HG03460 (cell line): ENCODE results near the gene EIF3A.

Source experiments
- ATAC-seq: cut with Tn5 transposase; IDR thresholded peaks from one replicate; pipeline ENCODE4 v1.9.1; 2021; ENCODE audit not compliant: unreplicated experiment

The EIF3A gene

DNA sequence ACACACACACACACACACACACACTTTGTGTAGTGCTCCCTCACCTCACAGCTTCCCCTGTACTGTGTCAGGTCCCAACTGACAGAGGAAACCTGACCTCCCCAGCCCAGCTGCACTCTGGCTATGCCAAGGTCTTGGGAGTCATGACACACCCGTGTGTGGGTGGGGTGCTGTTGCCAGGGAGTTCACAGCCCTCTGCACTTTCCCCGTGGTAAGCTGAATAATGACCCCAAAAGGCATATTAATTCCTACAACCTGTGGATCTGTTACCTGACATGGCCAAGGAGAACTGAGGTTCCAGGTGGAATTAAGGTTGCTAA is 60.0 kb downstream of the EIF3A start:
- no peak for ATAC-seq

DNA sequence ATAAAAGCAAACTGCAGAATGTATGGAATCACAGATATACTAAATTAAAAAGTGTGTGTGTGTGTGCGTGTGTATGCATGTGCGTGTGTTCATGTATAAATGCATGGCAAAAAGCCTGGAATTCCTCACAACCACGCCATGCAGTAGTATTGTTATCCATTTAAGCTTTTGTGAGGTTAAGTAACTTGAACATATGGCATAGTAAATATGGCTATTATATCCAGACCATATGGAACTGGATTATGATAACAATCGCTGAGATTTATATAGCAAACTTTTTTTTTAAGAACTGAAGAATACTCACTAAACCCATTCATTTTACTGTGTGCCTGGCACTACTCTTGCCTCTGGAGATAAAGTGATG is 73.4 kb downstream of the EIF3A start:
- no peak for ATAC-seq

DNA sequence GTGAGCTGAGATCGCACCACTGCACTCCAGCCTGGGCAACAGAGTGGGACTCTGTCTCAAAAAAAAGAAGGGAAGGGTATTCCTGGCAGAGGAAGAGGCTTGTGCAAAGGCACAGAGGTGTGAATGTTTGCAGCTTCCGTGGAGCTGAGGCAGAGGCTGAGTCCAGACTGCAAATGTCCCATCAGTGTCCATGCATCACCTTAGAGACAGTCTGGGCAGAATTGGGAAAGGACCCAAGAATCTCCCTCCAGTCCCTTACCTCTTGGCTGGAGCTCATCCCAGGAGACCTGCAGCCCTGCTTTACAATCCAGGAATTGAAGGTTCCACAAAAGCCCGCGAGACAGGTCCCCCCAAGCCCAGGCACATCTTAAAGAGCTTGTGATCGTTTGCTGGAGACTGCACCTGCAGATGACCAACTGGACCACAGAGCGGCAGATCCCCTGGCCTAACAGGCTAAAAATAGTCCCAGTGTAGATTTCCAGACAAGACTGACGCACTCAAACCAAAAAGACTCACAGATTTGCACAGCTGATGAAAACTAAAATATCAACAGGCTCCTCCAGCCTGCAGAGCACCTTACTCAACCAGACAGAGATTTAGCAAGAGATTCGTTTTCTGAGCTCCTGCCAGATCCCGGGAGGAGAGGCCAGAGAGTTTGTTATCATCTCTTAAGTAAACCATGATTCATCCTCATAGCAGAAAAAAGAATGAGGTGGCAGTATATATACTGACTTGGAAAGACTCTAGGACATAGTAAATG is 74.0 kb downstream of the EIF3A start:
- no peak for ATAC-seq

- no peak for ATAC-seq
Measured at GRCh38 chr10:119005362-119006043, 75.1 kb downstream of the EIF3A start.

- ATAC-seq, result no peak
Measured at GRCh38 chr10:119003572-119004289, 76.9 kb downstream of the EIF3A start.

GRCh38 chr10:119001717-119002500 is 78.7 kb downstream of the EIF3A start:
- ATAC-seq, result no peak

GRCh38 chr10:118998183-118998582 is 82.4 kb downstream of the EIF3A start:
- ATAC-seq, result no peak

- ATAC-seq, result no peak
Measured at GRCh38 chr10:118997379-118997778, 83.2 kb downstream of the EIF3A start.

DNA sequence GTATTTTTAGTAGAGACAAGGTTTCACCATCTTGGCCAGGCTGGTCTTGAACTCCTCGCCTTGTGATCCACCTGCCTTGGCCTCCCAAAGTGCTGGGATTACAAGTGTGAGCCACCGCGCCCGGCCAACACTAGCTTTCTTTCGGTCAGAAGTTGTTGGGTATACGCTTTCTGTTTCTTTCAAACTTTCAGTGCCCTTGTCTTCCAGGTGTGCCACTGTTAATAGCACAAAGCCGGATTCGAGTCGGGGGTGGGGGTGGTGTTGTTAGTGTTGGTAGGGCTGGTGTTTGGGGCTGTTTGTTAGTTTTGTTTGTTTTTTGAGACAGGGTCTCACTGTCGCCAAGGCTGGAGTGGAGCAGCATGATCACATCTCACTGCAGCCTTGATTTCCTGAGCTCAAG is 84.9 kb downstream of the EIF3A start:
- ATAC-seq, result no peak

GRCh38 chr10:118994321-118994720 is 86.3 kb downstream of the EIF3A start:
- no peak for ATAC-seq

GRCh38 chr10:118993214-118993613 is 87.4 kb downstream of the EIF3A start:
- ATAC-seq, result no peak

GRCh38 chr10:118992496-118992895 is 88.1 kb downstream of the EIF3A start:
- no peak for ATAC-seq

DNA sequence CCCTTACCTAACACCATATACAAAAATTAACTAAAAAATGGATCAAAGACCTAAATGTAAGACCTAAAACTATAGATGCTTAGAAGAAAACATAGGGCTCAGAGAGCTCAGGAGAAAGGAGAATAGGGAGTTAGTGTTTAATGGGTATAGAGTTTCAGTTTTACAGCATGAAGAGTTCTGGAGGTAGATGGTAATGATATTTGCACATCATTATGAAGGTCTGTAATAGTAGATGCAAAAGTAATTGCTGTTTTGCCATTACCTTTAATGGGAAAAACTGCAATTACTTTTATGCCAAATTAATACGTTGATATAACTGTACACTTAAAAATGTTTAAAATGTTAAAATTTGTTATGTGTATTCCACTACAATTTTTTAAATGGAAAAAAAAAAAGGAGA is 90.3 kb downstream of the EIF3A start:
- ATAC-seq, result no peak

- peak; percentile 70 for ATAC-seq
Measured at GRCh38 chr10:118986815-118987790, 93.5 kb downstream of the EIF3A start.

DNA sequence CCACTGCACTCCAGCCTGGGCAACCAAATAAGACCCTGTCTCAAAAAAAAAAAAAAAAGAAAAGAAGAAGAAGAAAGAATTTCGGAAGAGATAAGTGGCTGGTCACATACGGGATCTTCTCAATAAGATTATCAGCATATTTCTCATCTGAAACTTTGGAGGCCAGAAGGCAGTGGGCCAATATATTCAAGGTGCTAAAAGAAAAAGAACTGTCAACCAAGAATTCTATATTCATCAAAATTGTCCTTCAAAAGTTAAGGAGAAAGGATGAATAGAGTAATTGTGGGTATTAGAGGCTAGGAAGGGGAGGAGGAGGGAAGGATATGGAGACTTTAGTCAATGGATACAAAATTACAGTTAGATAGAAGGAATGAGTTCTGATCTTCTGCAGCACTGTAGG is 95.0 kb downstream of the EIF3A start:
- ATAC-seq, result no peak
